ENCODE measurements around the gene RWDD2A. TPM values are rescaled to one million over a fixed set of nuclear protein-coding genes. Genes with fewer than 3 reads are reported as not detected.
A peak's percentile ranks its signal among the peaks of the same experiment; 100 is the strongest.
"Not testable (repeated sequence)": the region's sequence is repeated elsewhere in the genome, so short reads cannot be mapped to it uniquely, and the experiment has no call there.

Gene RWDD2A
- 1 to 10 TPM; 3.9 to 5.2 TPM for total RNA-seq
- long read RNA-seq, transcript RWDD2A-201 (3 exons, 3,744 nt) = major isoform, 8 of 16 reads
- long read RNA-seq, partial matches to known transcripts = 0 of 16 reads
- long read RNA-seq, other reads (novel, unspliced or antisense) = 8 of 16 reads

DNA sequence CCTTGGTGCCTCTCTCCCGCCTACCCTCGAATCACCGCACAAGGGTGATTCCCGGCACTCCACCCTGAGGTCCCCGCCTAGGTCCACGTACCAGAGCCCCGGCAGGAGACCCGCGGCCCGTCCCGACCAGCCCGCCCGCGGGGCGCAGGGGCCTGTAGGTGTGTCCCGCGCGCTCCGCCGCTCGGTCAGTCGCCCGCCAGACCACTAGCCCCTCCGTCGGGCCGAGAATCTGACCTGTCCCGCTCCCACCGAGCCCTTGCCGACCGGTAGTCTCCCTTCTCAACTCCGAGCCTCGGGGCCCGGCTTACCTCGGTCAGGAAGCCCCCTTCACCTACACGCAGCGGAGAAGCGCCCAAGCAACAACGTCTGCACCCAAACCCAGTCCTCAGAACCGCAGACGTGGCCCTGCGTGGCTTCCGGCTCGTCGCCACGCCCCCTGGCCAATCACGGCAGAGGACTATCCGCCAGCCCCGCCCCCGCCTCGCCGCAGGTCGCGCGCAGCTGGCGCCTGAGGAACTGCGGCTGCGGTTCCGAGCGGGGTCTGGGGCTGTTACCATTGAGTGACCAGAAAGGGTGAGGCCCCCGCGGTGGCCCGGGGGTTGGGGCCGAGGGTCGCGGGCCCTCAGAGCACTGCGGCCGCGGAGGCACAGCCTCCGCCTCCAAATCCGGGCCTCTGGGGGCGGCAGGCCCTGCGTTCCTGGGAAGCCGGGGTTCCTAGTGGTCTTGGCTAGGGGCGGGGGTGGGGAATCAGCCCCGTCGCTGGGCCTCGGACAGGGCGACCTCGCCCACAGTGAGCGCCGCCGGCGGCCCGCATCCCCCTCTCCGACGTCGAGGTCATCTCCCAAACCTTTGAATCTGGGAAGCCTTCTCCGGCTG lies at the start of gene RWDD2A, which contains the start of gene PGM3:
TSS of gene RWDD2A (plus strand) at position 487 of the 876 bp plus-strand sequence. CDS start 1,095 bp downstream, outside the sequence.
TSS of gene PGM3 (minus strand) at position 395 of the 876 bp plus-strand sequence. CDS start 2,253 bp downstream, outside the sequence.
- peak; percentile 94 for DNase-seq
- intact Hi-C loops (cut with DNase I) = loop anchor here in 1 of 2 donors (5.0 kb wide), 1 partner anchor 126 kb away; the partner anchor contains the start of genes DOP1A and UBE3D
- peak; percentile 99 for ATAC-seq

GRCh38 chr6:83151114-83151513 lies 42.0 kb upstream of the RWDD2A start:
- intact Hi-C loops (cut with DNase I) = no loop called here
- ATAC-seq = no peak
- DNase-seq = no peak

DNA sequence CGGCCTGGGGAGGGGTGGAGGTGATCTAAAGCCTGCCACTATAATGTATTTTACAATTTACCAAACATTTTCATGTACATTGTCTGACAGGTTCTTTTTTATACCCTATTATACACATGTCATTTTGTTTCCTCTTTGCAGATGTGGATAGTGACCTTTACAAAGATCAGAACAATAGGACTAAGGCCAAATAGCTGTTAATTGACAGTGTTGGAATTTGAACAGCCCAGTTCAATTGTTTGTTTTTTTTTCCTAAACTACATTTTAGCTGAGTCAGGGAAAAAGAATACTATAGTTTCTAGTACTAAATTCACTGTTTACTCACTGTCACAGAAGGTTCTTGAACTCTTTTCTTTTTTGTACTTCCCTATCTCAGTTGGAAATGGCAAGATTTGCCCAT lies 40.2 kb upstream of the RWDD2A start:
- ATAC-seq = no peak

GRCh38 chr6:83153883-83154521 lies 39.2 kb upstream of the RWDD2A start:
- DNase-seq (no peak), ATAC-seq (no peak)
- intact Hi-C loops (cut with DNase I) = no loop called here

More for the DNA sequence above, 40.2 kb upstream of the RWDD2A start:
- DNase-seq = no peak
- intact Hi-C loops (cut with DNase I) = no loop called here

DNA sequence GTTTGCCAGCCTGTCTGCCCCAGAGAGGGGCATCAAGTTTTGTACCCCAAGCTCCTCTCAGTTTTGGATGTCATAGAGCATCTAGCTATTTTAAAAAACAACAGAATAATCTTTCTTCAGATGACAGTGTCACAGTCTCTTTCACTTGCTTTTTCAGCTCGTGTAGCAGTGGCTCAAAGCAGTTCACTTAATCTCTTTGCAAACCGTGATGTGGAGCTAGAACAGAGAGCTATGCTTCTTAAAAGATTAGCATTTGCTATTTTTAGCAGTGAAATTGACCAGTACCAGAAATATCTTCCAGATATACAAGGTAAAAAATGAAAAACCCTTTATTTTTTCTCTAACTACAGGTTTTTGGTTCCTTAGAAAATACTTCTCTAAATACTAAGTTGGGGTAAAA lies 37.4 kb upstream of the RWDD2A start:
- ATAC-seq (peak; percentile 55 to 56), DNase-seq (no peak)
- intact Hi-C loops (cut with DNase I) = no loop called here

GRCh38 chr6:83160167-83160566 lies 33.0 kb upstream of the RWDD2A start:
- ATAC-seq (peak; percentile 27 to 65), DNase-seq (no peak)
- intact Hi-C loops (cut with DNase I) = loop anchor here in 1 of 2 donors (5.0 kb wide), 1 partner anchor 33 kb away; no protein-coding TSS in a partner anchor

DNA sequence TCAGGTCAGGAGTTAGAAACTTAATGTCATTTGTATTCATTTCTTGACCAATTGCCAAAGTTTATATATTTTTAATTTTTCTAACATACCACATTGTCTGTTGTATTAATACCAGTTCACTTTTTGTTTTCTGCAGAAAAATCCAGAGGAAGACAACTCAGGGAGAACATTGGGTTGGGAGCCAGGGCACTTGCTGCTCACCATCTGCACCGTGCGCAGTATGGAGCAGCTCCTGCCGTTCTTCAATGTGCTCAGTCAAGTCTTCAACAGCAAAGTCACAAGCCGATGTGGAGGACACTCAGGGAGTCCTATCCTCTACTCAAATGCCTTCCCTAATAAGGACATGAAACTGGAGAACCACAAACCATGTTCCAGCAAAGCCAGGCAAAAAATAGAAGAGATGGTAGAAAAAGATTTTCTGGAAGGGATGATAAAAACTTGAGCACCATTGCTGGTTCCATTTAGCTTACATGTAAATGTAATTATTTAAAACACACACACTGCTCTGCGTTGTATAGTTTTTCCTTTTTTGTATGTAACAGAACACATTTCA lies 25.4 kb upstream of the RWDD2A start:
- DNase-seq (no peak), ATAC-seq (no peak)
- intact Hi-C loops (cut with DNase I) = no loop called here

DNA sequence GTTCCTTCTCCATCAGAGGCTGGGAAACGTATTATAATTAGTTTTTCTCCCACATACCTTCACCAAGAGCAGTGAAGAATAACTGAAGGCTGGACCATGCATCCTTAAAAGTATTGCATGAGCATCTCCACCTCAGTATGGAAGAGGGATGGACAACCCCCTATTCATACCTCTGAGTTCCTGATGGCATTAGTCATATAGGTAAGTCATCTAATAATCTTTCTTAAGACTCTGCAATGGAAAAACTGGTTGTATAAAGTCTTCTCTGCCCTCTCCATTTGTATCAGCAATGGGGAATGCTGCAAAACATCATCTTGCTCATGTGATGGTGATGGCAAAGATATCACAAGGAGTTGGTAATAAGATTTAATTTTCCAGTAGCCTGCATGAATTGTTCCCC lies 24.6 kb upstream of the RWDD2A start:
- intact Hi-C loops (cut with DNase I) = no loop called here
- ATAC-seq (no peak), DNase-seq (no peak)

- intact Hi-C loops (cut with DNase I) = no loop called here
- DNase-seq = no peak
Measured at GRCh38 chr6:83169106-83169505, 24.1 kb upstream of the RWDD2A start.

DNA sequence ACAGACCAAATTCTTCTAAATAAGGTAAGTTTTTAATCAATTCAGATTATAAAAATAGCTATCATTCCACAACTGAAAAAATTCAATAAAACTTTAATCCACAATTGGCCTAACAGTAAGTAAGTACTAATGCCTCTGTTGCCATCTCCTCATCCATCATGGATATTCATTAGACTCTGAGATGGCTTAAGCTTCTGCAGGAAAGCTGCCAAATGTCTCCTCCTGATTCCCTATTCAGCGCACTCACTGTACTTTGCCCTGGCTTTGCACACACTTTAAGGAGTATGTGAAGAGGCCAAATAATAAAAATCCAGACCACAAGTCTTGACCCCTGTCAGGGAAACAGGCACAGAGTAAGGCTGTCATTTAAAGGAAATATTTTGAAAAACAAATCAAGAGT lies 23.6 kb upstream of the RWDD2A start:
- peak in 1 of 2 donors; percentile 23 for ATAC-seq
- intact Hi-C loops (cut with DNase I) = no loop called here
- no peak for DNase-seq

More at GRCh38 chr6:83169106-83169505, 24.1 kb upstream of the RWDD2A start:
- no peak for ATAC-seq

GRCh38 chr6:83176246-83176645 lies 16.9 kb upstream of the RWDD2A start:
- ATAC-seq = no peak
- intact Hi-C loops (cut with DNase I) = no loop called here
- no peak for DNase-seq

- no peak for DNase-seq
- intact Hi-C loops (cut with DNase I) = no loop called here
Measured at GRCh38 chr6:83180426-83180950, 12.7 kb upstream of the RWDD2A start.

GRCh38 chr6:83182114-83182513 lies 11.0 kb upstream of the RWDD2A start:
- intact Hi-C loops (cut with DNase I) = no loop called here
- DNase-seq (no peak), ATAC-seq (no peak)

More at GRCh38 chr6:83180426-83180950, 12.7 kb upstream of the RWDD2A start:
- ATAC-seq = no peak

DNA sequence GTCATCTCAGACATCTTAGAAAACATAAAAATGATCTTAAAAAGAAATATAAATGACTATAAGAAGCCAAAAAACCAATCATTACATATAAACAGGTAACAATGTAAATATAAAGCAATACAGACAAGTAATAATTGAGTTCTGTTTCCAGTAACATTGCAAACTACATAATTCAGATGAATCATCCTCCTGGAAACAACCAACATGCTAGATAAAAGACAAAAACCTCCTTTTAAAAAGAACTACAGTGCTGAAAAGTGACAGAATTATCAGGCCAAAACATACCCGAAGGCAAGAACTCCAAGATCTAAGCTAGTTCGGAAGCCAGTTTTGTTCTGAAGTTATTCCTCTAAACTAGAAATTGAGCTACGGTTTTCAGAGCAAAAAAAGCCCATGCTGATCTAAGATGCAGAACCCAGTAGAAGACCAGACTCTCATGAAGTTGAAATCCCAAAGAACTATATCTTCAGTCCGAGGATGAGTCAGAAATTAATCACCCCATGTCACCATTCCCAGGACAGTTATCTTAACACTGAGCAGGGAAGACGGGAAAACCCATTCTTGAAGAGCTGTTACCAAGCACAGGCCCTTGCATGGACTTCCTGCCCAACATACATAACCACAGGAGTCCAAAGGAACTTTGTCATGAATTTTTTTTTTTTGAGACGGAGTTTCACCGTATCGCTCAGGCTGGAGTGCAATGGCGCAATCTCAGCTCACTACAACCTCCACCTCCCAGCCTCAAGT lies 9.9 kb upstream of the RWDD2A start:
- intact Hi-C loops (cut with DNase I) = no loop called here
- DNase-seq (peak; percentile 49), ATAC-seq (peak; percentile 79 to 95)

DNA sequence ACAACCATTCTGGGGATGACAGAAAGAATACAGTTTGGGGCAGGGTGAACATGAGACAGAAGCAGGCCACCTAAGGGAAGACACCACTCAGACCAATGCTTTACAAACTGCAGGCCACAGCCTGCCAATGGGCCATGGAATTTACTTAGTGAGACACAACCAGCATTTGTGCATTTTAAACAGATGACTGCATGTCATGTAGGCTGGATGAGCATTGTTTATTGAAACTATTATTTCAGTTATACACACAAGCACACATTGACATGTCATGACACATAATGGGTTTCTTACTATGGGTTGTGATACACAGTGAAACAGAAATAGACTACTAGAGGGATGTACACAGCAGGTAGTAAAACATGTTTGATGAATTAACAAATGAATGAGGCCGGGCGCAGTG lies 8.1 kb upstream of the RWDD2A start:
- no peak for ATAC-seq
- intact Hi-C loops (cut with DNase I) = no loop called here
- DNase-seq = no peak

GRCh38 chr6:83188501-83188900 lies 4.7 kb upstream of the RWDD2A start:
- ATAC-seq (no peak), DNase-seq (no peak)
- intact Hi-C loops (cut with DNase I) = no loop called here

- DNase-seq (no peak), ATAC-seq (no peak)
- intact Hi-C loops (cut with DNase I) = loop anchor here in 1 of 2 donors (5.0 kb wide), 1 partner anchor 123 kb away; the partner anchor contains the start of genes DOP1A and UBE3D
Measured at GRCh38 chr6:83190626-83191025, 2.5 kb upstream of the RWDD2A start.

DNA sequence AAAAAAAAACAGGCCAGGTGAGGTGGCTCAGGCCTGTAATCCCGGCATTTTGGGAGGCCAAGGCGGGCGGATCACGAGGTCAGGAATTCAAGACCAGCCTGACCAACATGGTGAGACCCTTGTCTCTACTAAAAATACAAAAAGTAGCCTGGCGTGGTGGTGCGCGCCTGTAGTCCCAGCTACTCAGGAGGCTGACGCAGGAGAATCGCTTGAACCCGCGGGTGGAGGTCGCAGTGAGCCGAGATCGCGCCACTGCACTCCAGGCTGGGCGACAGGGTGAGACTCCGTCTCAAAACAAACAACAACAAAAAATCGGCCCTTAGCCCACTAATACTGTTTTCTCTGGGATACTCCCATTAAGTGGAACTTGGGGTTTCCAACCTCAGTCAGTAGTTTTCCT lies 1.2 kb upstream of the RWDD2A start:
- ATAC-seq, DNase-seq: not testable (repeated sequence)
- intact Hi-C loops (cut with DNase I) = loop anchor here in 1 of 2 donors (5.0 kb wide), 1 partner anchor 125 kb away; the partner anchor contains the start of genes DOP1A and UBE3D
